Right lung (tissue), 5 donors: ENCODE data around the gene ARMH2. TPM values are rescaled to one million over a fixed set of nuclear protein-coding genes. Genes with fewer than 3 reads are reported as not detected.
"Not testable (repeated sequence)": the region's sequence is repeated elsewhere in the genome, so short reads cannot be mapped to it uniquely, and the experiment has no call there.

Source experiments
- DNase-seq, 2 donors: peaks; one replicate each; pipeline ENCODE4 v3.0.0-alpha.2; 2013
- polyA plus RNA-seq, 5 donors: library from polyadenylated mRNA; unstranded; fragments of 120-200 nt; gene quantifications; one replicate each; pipeline versions ENCODE4 v1.2.1 to v1.2.3, GENCODE V29; 2013; ENCODE audit warnings: inconsistent platforms in 1 of 5, low replicate concordance in 1 of 5; ENCODE audit not compliant: insufficient read length in 5 of 5, insufficient read depth in 1 of 5

The ARMH2 gene
- polyA plus RNA-seq, 5 donors, result 0.23 to 0.29 TPM; not detected in 3

- DNase-seq, result not testable (repeated sequence)
These were observed 32.7 kb downstream of the ARMH2 start for GRCh38 chr6:24765968-24766367.

GRCh38 chr6:24764833-24765828 lies 33.6 kb downstream of the ARMH2 start:
- DNase-seq, result not testable (repeated sequence)

DNA sequence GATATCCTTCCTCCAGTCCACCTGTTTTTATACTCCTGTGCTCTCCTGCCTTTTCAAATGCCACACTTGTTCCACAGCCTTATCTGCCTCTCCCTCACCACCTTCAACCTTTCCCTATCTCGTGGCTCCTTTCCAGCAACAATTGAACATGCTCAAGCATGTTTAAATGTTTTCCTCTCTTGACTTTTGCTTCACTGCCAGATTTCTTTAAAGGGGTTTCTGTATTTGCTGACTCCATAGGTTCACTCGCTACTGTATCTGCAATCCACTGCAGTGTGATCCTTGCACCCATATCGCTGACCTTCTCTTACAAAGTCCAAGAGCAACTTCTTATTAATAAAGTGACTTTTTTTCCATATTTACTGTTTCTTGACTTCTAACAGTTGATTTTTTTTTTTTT lies 35.1 kb downstream of the ARMH2 start:
- peak; percentile 43 to 46 for DNase-seq

DNA sequence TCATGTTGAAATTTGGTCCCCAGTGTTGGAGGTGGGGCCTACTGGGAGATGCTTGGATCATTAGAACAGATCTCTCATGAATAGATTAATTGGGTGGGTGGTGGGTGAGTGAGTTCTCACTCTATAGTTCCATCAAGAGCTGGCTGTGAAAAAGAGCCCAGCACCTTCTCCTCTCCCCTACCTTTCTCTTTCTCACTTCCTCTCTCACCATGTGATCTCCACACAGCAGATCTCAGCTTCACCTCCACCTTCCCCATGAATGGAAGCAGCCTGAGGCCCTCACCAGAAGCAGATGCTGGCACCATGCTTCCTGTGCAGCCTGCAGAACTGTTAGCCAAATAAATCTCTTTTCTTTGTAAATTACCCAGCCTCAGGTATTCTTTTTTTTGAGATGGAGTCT lies 36.9 kb downstream of the ARMH2 start:
- DNase-seq, result no peak

GRCh38 chr6:24761193-24761835 lies 37.4 kb downstream of the ARMH2 start:
- DNase-seq, result no peak

DNA sequence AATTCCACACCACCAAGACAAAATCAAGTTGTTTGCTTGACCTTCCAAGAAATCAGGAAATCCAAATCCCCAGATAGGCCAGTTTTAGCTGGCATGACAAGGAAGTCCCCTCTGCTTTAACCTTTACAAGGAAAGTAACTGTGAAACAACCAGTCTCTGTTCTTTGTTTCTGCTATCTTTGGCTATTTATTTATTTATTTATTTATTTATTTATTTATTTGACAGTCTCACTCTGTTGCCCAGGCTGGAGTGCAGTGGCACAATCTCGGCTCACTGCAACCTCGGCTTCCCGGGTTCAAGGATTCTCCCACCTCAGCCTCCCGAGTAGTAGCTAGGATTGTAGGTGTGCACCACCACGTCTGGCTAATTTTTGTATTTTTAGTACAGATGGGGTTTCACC lies 38.5 kb downstream of the ARMH2 start:
- no peak for DNase-seq

DNA sequence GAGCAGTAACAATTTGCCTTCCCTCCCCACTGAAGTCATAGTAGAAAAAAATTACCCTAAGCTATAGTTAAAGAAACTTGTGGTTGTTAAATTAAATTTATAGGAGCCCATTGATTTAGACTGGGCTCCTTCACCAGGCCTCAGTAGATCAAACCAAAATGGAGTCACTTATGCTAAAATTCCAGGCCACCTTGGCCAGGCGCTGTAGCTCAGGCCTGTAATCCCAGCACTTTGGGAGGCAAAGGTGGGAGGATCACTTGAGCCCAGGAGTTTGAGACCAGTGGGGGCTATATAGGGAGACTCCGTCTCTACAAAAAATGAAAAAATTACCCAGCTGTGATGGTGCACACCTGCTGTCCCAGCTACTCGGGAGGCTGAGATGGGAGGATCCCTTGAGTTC lies 39.0 kb downstream of the ARMH2 start:
- DNase-seq, result no peak

DNA sequence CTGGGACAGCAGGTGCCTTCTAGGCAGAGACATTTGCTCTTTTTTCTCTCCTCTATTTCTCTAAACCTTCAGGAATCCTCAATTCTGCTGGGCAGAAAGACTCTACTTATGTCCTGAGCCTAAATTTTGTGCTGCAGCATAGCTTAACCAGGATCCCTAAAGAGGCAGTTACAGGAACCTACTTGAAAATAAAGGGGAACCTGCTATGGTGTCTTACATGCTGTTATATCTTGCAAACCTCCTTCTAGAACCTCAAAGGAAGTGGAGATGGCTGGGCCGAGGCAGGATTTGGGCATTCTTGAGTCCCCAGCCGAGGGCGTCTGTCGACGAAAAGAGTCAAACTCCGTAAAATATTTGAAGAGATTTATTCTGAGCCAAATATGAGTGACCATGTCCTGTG lies 41.1 kb downstream of the ARMH2 start:
- DNase-seq, result no peak

GRCh38 chr6:24755279-24755678 lies 43.4 kb downstream of the ARMH2 start:
- DNase-seq, result no peak

DNA sequence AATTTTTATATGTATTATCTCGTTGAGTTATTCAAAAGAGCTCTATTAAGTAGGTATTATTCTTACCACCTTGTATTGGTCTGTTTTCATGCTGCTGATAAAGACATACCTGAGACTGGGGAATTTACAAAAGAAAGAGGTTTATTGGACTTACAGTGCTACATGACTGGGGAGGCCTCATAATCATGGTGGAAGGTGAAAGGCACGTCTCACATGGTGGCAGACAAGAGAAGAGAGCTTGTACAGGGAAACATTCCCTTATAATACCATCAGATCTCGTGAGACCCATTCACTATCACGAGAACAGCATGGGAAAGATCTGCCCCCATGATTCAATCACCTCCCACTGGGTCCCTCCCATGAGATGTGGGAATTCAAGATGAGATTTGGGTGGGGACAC lies 44.3 kb downstream of the ARMH2 start:
- not testable (repeated sequence) for DNase-seq

GRCh38 chr6:24753545-24753944 lies 45.2 kb downstream of the ARMH2 start:
- DNase-seq, result no peak

GRCh38 chr6:24752917-24753492 lies 45.7 kb downstream of the ARMH2 start:
- no peak for DNase-seq

GRCh38 chr6:24752503-24752902 lies 46.2 kb downstream of the ARMH2 start:
- no peak for DNase-seq

DNA sequence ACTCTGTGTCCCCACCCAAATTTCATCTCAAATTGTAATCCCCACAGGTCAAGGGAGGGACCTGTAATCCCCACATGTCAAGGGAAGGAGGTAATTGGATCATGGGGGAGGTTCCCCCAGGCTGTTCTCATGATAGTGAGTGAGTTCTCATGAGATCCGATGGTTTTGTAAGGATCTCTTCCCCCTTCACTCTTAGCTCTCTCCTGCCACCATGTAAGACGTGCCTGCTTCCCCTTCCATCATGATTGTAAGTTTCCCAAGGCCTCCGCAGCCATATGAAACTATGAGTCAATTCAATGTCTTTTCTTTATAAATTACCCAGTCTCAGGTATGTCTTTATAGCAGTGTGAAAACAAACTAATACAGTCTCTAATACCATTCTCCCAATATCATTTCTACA lies 47.8 kb downstream of the ARMH2 start:
- DNase-seq, result not testable (repeated sequence)

DNA sequence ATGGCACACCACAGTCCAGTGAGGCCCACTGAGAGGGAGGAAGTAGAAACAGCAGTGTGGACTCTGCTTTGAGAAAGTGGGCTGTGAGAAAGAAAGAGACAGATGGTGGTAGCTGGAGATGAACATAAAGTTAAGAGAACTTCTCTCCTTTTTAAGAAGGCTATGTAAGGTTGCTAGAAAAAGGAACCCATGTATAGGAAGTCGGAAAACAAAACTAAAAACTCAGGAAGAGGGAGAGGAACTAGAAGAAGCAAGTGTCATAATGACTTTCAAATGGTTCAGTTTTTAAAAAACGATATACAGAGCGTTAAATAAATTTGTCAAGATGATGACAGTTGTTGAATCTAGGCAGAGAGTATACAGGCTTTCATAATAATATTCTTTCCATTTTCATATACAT lies 49.4 kb downstream of the ARMH2 start:
- no peak for DNase-seq

Other genes with a start within 250 kb of the ARMH2 start
- gene KIAA0319, start 152.7 kb downstream of the ARMH2 start, polyA plus RNA-seq, result under 1 TPM; 0.27 to 0.61 (median 0.49) TPM
- 10 to 100 TPM; 39.7 to 63.3 (median 52.3) TPM for gene TDP2, start 132.0 kb downstream of the ARMH2 start, polyA plus RNA-seq
- 10 to 100 TPM; 23.3 to 30.5 (median 25.5) TPM for gene ACOT13, start 131.8 kb downstream of the ARMH2 start, polyA plus RNA-seq
- 100 to 1,000 TPM; 106 to 135 (median 129) TPM for gene C6orf62, start 79.8 kb downstream of the ARMH2 start, polyA plus RNA-seq
- 10 to 100 TPM; 31.3 to 50.7 (median 41.3) TPM for gene GMNN, start 24.0 kb downstream of the ARMH2 start, polyA plus RNA-seq
- gene RIPOR2, start 137.0 kb upstream of the ARMH2 start, polyA plus RNA-seq, result 1 to 10 TPM; 4.6 to 6.7 (median 5.8) TPM